Calu3 (cell line): ENCODE measurements around the gene IL15. TPM values are rescaled to one million over a fixed set of nuclear protein-coding genes. Genes with fewer than 3 reads are reported as not detected.

Experiments
- BruUV-seq: library from RNA; stranded (reverse); fragments of 400-500 nt; replicated peaks from 2 replicates; lab custom pipeline; 2021; lab: Mats Ljungman, UMichigan
- CTCF ChIA-PET: fragments of 300-600 bp; sonication (Branson Sonifier 250); formaldehyde crosslinking; loops from one replicate; lab custom pipeline; 2022; ENCODE audit warnings: antibody characterized with exemption; lab: Charles Lee
- DNase-seq: peaks from one replicate; pipeline ENCODE4 v3.0.0; 2022
- H3K27ac Mint-ChIP-seq: one replicate; pipeline ENCODE4 v1.8.0; 2022; ENCODE audit warnings: mixed read lengths; ENCODE audit not compliant: unreplicated experiment
- H3K27me3 Mint-ChIP-seq: one replicate; pipeline ENCODE4 v1.8.0; 2022; ENCODE audit warnings: mixed read lengths; ENCODE audit not compliant: unreplicated experiment
- H3K36me3 Mint-ChIP-seq: one replicate; pipeline ENCODE4 v1.8.0; 2022; ENCODE audit warnings: mild to moderate bottlenecking, moderate library complexity, mixed read lengths; ENCODE audit not compliant: insufficient read depth, unreplicated experiment
- H3K4me1 Mint-ChIP-seq: one replicate; pipeline ENCODE4 v1.8.0; 2022; ENCODE audit warnings: mild to moderate bottlenecking, low read depth, mixed read lengths; ENCODE audit not compliant: unreplicated experiment
- H3K4me3 Mint-ChIP-seq: one replicate; pipeline ENCODE4 v1.8.0; 2022; ENCODE audit warnings: mild to moderate bottlenecking, low read depth, moderate library complexity, mixed read lengths; ENCODE audit not compliant: unreplicated experiment
- H3K9me3 Mint-ChIP-seq: one replicate; pipeline ENCODE4 v1.8.0; 2022; ENCODE audit warnings: low read depth, mixed read lengths; ENCODE audit not compliant: unreplicated experiment
- intact Hi-C: fragments of 100-400 bp; cut with micrococcal nuclease; formaldehyde crosslinking; loops from one replicate; pipeline ENCODE4 v1.10.0; 2022; ENCODE audit not compliant: unreplicated experiment
- total RNA-seq: library from RNA; stranded (reverse); gene quantifications from 2 replicates; pipeline ENCODE4 v1.2.3, GENCODE V29; 2022
- TF ChIP-seq, protein P1 (sequence below): fragments of 200-600 bp; IDR thresholded peaks from one replicate; pipeline ENCODE4 v1.8.0; 2022; ENCODE audit warnings: antibody characterized with exemption; ENCODE audit not compliant: unreplicated experiment

Gene IL15
- total RNA-seq, 1 experiment from 2014 or later: 4.6 TPM

DNA sequence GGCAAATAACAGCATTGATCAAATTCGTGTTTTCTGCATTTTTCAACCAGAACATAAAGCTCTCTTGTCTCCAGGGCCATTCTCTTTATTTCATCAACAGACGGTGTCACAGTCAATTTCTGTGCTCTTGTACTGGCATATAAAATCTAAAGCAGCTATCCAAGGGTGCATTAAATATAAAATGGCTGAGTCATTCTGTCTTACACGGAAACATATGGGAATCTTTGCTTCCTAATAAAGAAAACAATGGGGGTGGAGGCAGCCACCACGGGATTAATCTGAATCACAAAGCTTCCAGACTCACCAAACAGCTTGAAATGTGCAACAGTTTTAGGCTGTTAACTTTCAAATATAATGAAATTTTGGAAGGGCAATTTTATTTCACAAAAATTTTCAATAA, 132.6 kb downstream of the IL15 start:
- intact Hi-C loops: no loop called here
- Mint-ChIP-seq H3K9me3 (no peaks in the 10 kb centered on the region), H3K4me3 (no peak overlapping the region), H3K27ac (no peak overlapping the region), H3K4me1 (no peaks in the 10 kb centered on the region), H3K36me3 (no peaks in the 10 kb centered on the region), H3K27me3 (no peaks in the 10 kb centered on the region)
- DNase-seq: no peak
- no TSS peak for BruUV-seq
- CTCF ChIA-PET: no interaction called here
- TF ChIP-seq, protein P1, sequence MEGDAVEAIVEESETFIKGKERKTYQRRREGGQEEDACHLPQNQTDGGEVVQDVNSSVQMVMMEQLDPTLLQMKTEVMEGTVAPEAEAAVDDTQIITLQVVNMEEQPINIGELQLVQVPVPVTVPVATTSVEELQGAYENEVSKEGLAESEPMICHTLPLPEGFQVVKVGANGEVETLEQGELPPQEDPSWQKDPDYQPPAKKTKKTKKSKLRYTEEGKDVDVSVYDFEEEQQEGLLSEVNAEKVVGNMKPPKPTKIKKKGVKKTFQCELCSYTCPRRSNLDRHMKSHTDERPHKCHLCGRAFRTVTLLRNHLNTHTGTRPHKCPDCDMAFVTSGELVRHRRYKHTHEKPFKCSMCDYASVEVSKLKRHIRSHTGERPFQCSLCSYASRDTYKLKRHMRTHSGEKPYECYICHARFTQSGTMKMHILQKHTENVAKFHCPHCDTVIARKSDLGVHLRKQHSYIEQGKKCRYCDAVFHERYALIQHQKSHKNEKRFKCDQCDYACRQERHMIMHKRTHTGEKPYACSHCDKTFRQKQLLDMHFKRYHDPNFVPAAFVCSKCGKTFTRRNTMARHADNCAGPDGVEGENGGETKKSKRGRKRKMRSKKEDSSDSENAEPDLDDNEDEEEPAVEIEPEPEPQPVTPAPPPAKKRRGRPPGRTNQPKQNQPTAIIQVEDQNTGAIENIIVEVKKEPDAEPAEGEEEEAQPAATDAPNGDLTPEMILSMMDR: no peak

DNA sequence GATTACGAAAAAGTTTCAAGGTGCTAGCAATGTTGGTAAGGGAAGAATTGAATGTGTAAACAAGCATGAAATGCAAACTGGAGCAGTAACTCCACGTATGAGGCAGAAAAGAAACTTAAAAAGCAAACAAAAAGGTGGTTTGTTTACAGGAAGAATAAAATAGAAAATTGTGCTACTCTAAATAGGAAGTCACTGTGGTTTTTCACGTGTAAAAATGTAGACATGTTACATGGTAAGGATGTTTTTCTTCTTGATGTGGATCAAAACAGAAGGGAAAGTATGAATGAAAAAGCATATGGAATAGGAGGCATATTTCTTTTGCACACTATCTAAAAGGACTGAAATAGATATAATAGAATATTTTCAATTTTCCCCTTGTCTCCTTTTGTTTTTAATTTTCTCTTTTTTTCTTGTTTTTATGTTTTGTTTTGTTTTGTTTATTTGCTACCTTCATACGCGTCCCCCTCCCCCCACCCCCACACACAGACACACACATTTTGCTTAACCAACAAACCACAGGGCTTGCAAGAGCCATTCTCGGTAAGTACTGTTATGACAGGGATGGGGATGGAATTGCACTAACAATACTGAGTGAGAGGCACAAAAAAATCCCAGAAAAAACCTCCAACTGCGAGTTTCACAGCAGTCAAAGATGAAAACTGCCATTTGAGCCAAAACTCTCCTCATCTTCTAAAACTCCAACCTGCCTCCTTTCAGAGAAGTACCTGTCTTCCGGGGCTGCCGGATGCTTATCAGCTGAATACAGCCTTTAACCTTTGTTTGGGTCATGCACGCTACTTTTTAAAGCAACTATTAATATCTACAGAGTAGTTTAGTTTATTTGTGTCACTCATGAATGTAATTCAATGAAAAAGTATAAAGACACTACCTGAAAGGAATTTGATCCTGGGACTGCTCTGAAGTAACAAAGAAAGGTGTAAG, 135.8 kb downstream of the IL15 start:
- CTCF ChIA-PET: interaction anchor here (0.6 kb wide), 1 partner anchor 20 kb away, joined by 3 read pairs; no protein-coding TSS in a partner anchor
- intact Hi-C loops: no loop called here
- no peaks in the 10 kb centered on the region for H3K36me3 Mint-ChIP-seq
- TF ChIP-seq, protein P1: no peak
- no peak overlapping the region for H3K4me3 Mint-ChIP-seq
- H3K27me3 Mint-ChIP-seq: no peaks in the 10 kb centered on the region
- no peak for DNase-seq
- H3K9me3 Mint-ChIP-seq: no peaks in the 10 kb centered on the region
- BruUV-seq: no TSS peak
- no peaks in the 10 kb centered on the region for H3K4me1 Mint-ChIP-seq
- no peak overlapping the region for H3K27ac Mint-ChIP-seq

DNA sequence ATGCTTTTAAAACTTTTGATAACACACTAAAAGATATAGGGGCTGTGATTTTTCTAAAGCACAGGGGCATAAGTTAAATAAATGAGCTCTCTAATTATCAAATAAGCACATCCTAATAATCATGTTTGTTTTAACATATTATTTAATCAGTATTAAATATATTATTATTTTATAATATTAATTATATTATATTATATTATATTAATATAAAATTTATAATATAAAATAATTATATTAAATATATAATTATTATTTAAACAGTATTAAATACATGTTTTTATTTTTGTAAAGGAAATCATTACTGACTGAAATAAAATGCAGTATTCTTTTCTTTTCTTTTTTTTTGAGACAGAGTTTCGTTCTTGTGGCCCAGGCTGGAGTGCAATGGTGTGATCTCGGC, 136.5 kb downstream of the IL15 start:
- CTCF ChIA-PET: interaction anchor here (0.6 kb wide), 1 partner anchor 19 kb away, joined by 3 read pairs; no protein-coding TSS in a partner anchor
- no peak overlapping the region for H3K4me3 Mint-ChIP-seq
- DNase-seq: no peak
- H3K27ac Mint-ChIP-seq: no peak overlapping the region
- BruUV-seq: no TSS peak
- TF ChIP-seq, protein P1: no peak
- H3K36me3 Mint-ChIP-seq: no peaks in the 10 kb centered on the region
- no peaks in the 10 kb centered on the region for H3K4me1 Mint-ChIP-seq
- H3K27me3 Mint-ChIP-seq: no peaks in the 10 kb centered on the region
- intact Hi-C loops: no loop called here
- H3K9me3 Mint-ChIP-seq: no peaks in the 10 kb centered on the region

DNA sequence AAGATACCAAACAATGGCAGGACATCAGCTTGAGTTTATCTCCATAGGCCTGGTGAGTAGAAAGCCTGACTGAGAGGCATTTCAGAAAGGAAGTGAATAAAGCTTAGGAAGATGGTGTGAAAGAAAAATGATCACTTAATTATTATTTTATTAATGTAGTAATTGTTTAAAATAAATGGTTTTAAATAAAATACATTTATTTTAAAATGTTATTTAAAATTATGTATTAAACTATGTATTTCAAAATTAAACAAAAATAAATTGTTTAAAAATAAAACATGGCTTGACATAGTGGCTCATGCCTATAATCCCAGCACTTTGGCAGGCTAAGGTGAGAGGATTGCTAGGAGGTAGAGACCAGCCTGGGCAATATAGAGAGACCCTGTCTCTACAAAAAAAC, 145.8 kb downstream of the IL15 start:
- BruUV-seq: no TSS peak
- H3K9me3 Mint-ChIP-seq: no peaks in the 10 kb centered on the region
- CTCF ChIA-PET: no interaction called here
- no peaks in the 10 kb centered on the region for H3K36me3 Mint-ChIP-seq
- DNase-seq: no peak
- intact Hi-C loops: no loop called here
- H3K27ac Mint-ChIP-seq: no peak overlapping the region
- H3K4me3 Mint-ChIP-seq: no peak overlapping the region
- no peaks in the 10 kb centered on the region for H3K4me1 Mint-ChIP-seq
- TF ChIP-seq, protein P1: no peak
- no peaks in the 10 kb centered on the region for H3K27me3 Mint-ChIP-seq
